Globus pallidus (tissue), 1 donor: ENCODE measurements around the gene ANKRD34A.

Experiments used
- DNase-seq: peaks from one replicate; pipeline ENCODE4 v3.0.0-alpha.2; 2015; ENCODE audit warnings: low spot score

The ANKRD34A gene

GRCh38 chr1:145967288-145967687 lies 2.9 kb upstream of the ANKRD34A start:
- no peak for DNase-seq

- peak; percentile 5 for DNase-seq
These were observed 857 bp upstream of the ANKRD34A start for GRCh38 chr1:145965119-145965744.

DNA sequence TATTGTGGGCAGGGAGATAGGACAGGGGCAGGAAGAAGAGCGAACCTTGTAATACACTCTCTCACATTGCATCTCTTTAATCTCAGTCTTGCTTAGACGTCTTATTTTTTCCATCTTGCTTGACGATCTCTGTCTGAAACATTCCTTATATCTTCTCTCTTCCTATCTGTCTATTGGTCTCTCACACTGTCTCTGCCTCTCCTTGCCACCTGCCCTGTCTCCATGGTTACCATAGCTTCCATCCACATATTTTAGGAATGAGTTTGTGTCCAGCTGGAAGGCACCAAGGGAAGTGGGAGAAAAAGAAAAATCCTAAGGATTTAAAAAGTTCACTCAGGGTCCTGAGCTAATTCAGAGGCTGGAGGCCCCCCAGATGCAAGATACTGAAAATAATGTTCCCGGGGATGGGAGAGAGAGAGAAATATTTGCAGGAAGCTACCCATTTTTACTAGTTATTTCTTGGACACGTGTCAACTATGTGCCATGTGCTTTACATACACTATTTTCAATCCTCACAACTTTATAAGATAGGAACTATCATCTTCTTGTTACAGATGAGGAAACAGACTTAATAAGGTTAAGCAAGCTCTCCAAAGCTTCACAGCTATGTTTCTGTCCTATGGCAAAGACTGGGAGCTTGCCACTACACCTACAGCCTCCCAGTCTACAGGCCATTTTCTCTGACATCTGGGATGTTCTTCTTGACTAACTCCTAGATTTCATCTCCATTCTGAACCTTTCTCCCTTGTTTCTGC lies 933 bp downstream of the ANKRD34A start:
- no peak for DNase-seq

DNA sequence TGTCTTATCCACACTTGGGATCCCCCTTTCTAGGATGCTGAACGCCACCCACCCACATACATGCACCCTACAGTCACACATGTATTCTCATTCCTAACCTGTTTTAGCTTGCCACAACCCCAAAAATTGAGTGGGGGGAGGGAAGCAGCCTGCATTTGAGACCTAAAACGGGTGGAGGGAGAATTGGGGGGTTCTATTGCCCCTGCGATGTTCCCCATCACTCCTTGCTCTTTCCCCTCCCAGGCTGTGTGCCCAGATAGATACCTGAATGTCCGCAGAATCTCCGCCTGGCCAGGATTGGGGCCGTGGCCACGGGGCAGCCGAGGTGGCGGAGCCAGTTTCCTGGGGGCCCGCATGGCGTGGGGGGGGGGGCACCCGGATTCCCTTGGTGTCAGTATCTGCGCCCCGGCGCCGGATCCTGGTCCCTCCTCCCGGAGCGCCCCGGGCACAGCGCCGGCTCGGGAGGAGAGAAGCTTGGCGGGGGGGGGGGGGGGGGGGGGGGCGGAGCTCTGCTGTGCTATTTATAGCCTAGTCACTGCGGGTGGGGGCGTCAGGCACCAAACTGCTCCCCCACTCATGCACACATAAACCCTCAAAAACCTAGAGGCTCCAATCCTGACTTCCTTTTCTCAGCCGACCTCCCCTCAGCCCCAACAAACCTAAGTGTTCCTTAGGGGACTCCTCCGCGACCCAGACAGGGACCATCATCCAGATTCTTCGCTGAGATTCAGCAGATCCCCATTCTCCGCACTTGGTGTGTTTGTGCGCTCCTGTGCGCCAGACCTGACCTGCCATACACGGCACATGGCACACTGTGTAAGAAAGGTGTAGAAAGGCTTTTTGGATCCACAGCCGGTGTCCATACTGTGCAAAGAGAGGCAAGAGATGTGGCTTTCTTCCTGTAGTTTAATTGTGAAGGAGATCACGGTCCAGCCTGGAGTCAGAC lies 1.9 kb downstream of the ANKRD34A start:
- peak; percentile 83 for DNase-seq

DNA sequence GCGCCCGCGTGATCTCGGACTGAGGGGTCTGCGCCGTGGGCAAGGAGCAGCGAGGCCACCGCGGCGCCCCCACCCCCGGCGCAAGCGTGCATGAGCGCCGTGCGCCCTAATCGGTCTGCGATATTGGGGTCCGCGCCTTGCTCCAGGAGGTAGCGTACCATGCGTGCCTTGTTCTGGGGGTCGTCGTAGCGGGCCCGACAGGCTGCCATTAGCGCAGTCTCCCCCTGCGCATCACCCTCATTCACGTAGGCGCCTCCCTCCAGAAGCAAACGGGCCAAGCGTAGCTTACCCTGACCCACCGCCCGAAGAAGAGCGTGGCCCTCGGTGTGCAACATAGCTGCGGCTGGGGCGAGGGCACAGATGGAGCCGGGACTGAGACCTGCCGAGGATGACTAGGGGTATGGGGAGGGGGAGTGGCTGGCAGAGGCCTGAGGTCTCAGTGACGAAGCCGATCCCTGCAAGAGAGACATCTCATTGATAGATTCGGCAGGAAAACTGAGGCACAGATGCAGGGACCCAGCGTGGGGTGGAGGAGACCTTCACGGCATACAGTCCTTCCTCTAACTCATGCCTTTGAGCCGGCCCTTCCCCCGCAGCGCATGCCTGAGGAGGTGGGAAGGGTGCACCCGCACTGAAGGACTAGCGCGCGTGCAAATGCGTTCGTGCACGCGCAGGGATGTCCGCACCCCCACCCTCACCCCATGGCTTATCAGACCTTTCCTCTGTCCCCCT lies 2.8 kb downstream of the ANKRD34A start:
- peak; percentile 58 for DNase-seq

DNA sequence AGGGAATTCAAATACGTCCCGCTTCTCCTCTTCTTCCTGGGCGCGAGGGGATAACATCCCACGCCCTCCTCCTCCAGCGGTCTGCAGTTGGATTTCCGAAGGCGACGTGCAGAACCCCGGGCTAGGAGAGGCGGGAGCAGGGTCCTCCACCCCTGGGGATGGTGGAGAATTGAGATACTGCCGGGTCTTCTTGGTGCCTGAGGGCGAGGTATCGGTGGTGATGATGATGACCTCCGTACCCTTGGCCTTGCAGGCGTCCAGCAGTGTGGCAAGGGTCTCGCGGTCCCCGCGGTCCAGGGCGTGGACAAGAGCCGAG lies 3.3 kb downstream of the ANKRD34A start:
- DNase-seq, result peak; percentile 19

DNA sequence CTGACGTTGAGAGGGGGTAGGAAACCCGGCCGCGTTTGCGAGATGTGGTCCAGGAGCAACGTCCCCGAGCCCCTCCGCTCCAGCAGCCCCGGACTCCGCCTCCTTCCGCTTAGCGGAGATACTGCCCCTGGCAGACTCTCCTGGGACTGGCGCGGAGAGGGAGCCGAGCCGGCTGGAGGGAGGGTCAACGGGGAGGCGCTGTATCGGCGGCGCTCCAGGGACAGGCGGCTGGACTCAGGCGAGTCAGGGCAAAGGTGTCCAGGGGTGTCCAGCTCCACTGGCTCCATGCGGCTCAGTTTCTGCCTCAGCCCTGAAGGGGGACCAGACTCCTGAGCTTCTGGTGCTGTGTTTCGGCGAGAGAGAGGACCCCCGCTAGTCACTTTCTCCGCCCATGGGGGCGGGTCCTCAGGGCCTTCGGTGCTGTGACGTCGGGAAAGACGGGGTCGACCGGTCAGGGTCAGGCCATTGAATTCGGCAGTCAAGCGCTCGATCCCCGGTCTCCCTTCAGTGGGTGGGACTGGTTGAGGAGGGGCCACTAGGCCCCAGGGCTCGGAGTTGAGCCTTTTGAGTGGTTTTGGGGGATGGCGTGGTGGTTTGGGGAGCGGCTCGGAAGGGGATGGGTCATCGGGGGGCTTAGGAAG lies 3.8 kb downstream of the ANKRD34A start:
- peak; percentile 66 for DNase-seq

- DNase-seq, result peak; percentile 11
These were observed 4.4 kb downstream of the ANKRD34A start for GRCh38 chr1:145959957-145960467.

DNA sequence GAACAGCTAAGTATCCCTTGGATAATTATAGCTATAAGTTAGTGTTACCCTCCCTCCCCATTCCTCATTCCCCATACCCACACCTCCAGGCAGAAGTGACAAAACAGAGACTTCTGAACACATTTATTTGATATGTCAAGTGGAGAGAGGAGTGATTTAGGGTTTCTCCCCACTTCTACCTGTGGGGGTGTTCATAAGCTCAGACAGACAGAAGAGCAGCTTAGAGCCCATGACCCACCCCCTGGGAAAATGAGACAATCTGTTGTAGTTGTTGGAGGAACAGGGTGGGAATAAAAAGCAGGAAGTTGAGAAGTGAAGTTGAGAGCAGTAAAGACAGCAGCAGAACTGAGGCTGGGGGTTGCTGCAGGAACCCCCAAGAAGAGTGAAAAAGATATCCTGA lies 5.0 kb downstream of the ANKRD34A start:
- no peak for DNase-seq

GRCh38 chr1:145958734-145959133 lies 5.6 kb downstream of the ANKRD34A start:
- peak; percentile 5 for DNase-seq

DNA sequence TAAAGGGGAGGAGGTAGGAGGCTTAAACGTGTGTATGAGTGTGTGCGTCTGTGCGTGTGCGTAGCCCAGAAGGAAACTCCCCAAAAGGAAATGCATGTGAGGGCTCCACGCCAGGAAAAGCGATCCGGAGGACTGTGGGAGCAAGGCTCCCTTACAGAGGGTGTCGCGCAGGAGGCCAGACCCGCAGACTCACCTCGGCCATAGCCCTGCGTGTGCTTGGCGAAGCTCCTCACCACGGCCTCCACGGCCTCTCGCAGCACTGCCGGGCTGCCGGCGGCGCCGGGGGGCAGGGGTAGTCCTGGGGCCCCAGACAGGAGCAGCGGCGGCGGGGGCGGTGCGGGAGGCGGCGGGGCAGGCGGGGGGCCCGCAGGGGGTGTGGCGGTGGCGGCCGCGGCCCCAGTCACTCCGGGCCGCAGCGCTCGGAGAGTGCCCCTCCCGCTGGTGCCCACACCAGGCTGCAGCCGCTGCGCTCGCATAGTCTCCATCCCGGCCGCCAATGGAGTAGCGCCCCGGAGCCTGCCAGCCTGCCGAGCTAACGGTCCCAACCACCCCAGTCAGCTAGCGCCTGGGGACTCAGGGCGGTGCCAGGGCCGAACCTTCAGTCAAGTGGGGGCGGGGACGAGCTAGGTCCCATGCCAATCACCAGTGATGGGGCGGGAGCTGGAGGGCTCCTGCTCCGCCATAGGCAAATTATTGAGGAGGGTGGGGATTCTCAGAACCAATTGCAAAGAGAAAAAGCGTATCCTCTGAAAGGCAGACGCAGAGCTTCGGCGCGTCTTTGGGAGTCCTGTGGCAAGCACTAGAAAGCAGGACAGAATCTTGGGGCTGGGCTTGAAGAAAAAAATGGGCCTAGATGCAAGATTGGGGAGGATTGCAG lies 6.7 kb downstream of the ANKRD34A start, which contains the start of gene LIX1L:
TSS of gene LIX1L (minus strand) at position 575 of the 877 bp plus-strand sequence. CDS start at position 485, 90 bp downstream.
- peak; percentile 99 for DNase-seq

GRCh38 chr1:145956781-145957442 lies 7.5 kb downstream of the ANKRD34A start:
- DNase-seq, result peak; percentile 47

DNA sequence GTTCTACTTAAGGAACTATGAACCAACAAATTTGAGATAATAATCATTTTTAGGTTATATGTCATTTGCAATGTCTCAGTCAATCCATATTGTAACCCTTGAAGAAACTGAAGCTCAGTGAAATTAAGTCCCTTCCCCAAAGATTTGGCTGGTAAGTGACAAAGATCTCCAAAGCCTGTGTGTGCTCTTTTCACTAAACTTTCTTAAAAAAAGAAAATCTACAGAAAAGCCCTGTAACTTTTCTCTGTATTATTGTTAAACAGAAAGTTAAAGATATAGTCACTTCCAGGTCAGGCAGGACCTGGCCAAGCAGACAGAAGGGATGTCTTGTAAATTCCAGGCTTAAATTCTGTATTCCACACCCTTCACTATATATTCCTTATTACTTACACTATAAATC lies 8.0 kb downstream of the ANKRD34A start:
- no peak for DNase-seq

- peak; percentile 41 for DNase-seq
These were observed 8.9 kb downstream of the ANKRD34A start for GRCh38 chr1:145955436-145955835.

DNA sequence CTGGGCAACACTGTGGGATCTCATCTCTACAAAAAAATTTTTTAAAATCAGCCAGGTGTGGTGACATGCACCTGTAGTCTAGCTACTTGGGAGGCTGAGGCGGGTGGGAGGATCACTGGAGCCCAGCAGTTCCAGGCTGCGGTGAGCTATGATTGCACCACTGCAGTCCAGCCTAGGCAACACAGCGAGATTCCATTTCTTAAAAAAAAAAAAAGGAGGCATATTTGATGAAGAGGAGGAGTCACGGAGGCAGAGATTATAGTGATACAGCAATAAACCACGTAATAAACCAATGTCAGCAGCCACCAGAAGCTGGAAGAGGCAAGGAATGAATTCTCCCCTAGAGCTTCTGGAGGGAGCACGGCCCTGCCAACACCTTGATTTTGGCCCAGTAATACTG lies 10.5 kb downstream of the ANKRD34A start:
- DNase-seq, result no peak

GRCh38 chr1:145952903-145953302 lies 11.5 kb downstream of the ANKRD34A start:
- DNase-seq, result no peak

- no peak for DNase-seq
These were observed 12.8 kb downstream of the ANKRD34A start for GRCh38 chr1:145951526-145951925.

- DNase-seq, result no peak
These were observed 15.2 kb downstream of the ANKRD34A start for GRCh38 chr1:145949219-145949618.

GRCh38 chr1:145947551-145947950 lies 16.8 kb downstream of the ANKRD34A start:
- DNase-seq, result no peak
